Vagina (tissue), 2 donors: ENCODE results near the gene ASTN2. TPM values are rescaled to one million over a fixed set of nuclear protein-coding genes. Genes with fewer than 3 reads are reported as not detected.

Experiments
- DNase-seq, 2 donors: peaks; one replicate each; pipeline ENCODE4 v3.0.0-alpha.2; 2017; ENCODE audit errors: extremely low spot score in 2 of 2
- H3K27ac ChIP-seq: fragments of 200-600 bp; sonication (generic); one replicate; pipeline ENCODE4 v1.5.1; 2019
- H3K27me3 ChIP-seq: fragments of 200-600 bp; sonication (generic); one replicate; pipeline ENCODE4 v1.5.1; 2019
- H3K36me3 ChIP-seq, 2 donors: fragments of 200-600 bp; sonication (generic); one replicate each; pipeline ENCODE4 v1.5.1; 2017 to 2019
- H3K4me1 ChIP-seq: fragments of 200-600 bp; sonication (generic); one replicate; pipeline ENCODE4 v1.5.1; 2019
- H3K4me3 ChIP-seq, 2 donors: fragments of 200-600 bp; sonication (generic); 1 replicate in 1 of 2; 2 replicates in 1 of 2; pipeline ENCODE4 v1.5.1; 2016 to 2019
- H3K9me3 ChIP-seq: fragments of 200-600 bp; sonication (generic); one replicate; pipeline ENCODE4 v1.5.1; 2019
- POLR2A ChIP-seq, 2 donors: fragments of 450-650 bp; IDR thresholded peaks; one replicate each; pipeline ENCODE4 v1.6.1; 2017; ENCODE audit warnings: antibody characterized with exemption in 2 of 2, mild to moderate bottlenecking in 2 of 2, moderate library complexity in 2 of 2
- POLR2AphosphoS5 ChIP-seq, 2 donors: sonication (generic); formaldehyde crosslinking; IDR thresholded peaks; one replicate each; pipeline ENCODE4 v1.9.0; 2017; ENCODE audit warnings: antibody characterized with exemption in 2 of 2, mild to moderate bottlenecking in 2 of 2, low read depth in 1 of 2; ENCODE audit not compliant: insufficient read depth in 1 of 2
- intact Hi-C: fragments of 100-400 bp; cut with DNase I; formaldehyde crosslinking; loops from one replicate; pipeline ENCODE4 v1.15.1; 2023
- total RNA-seq: library from RNA; depleted of rRNA; stranded (reverse); fragments of >200 nt; gene quantifications from one replicate; pipeline ENCODE4 v1.2.3, GENCODE V29; 2016
- TF ChIP-seq, protein P1 (sequence below), 3 experiments: fragments of 450-650 bp in 2 of 3; fragments of 200-600 bp in 1 of 3; sonication (generic) in 1 of 3; IDR thresholded peaks; one replicate each; pipeline ENCODE4 v1.5.1; 2017 to 2019; ENCODE audit warnings: antibody characterized with exemption in 3 of 3, mild to moderate bottlenecking in 2 of 3, moderate library complexity in 2 of 3

The ASTN2 gene
- total RNA-seq, 1 donor from 2014 or later: 4.4 TPM

DNA sequence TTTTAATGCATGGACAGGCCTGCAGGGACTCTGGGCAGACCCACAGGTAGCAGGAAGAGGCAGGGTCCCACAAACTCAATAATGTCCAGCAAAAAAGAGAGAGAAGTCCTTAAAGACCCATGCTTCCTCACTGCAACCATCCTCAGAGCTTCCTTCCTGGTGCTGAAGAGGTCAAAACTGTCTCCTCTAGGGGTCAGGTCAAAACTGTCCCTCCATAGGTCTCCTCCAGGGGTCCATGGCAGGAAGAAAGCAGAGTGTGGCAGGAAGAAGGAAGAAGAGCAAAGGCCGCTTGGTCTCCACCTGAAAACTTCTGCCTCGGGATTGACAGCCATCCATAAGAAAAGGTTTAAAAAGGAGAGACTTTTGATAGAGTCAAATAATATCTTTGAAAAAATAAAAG lies 989.6 kb downstream of the ASTN2 start:
- H3K4me3 ChIP-seq: no peak overlapping the region
- no peak for DNase-seq
- no peaks in the 10 kb centered on the region for H3K4me1 ChIP-seq
- H3K9me3 ChIP-seq: no peaks in the 10 kb centered on the region
- no peaks in the 10 kb centered on the region for H3K27me3 ChIP-seq
- H3K36me3 ChIP-seq: no peaks in the 10 kb centered on the region
- TF ChIP-seq, protein P1, sequence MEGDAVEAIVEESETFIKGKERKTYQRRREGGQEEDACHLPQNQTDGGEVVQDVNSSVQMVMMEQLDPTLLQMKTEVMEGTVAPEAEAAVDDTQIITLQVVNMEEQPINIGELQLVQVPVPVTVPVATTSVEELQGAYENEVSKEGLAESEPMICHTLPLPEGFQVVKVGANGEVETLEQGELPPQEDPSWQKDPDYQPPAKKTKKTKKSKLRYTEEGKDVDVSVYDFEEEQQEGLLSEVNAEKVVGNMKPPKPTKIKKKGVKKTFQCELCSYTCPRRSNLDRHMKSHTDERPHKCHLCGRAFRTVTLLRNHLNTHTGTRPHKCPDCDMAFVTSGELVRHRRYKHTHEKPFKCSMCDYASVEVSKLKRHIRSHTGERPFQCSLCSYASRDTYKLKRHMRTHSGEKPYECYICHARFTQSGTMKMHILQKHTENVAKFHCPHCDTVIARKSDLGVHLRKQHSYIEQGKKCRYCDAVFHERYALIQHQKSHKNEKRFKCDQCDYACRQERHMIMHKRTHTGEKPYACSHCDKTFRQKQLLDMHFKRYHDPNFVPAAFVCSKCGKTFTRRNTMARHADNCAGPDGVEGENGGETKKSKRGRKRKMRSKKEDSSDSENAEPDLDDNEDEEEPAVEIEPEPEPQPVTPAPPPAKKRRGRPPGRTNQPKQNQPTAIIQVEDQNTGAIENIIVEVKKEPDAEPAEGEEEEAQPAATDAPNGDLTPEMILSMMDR (IDR thresholded peaks at IDR 0.05): no peak
- TF ChIP-seq POLR2A (IDR thresholded peaks at IDR 0.05): no peak
- TF ChIP-seq POLR2AphosphoS5 (IDR thresholded peaks at IDR 0.05; ENCODE audit: insufficient read depth in 1 of 2, low read depth in 1 of 2): no peak
- H3K27ac ChIP-seq: no peak overlapping the region
- intact Hi-C loops: no loop called here

DNA sequence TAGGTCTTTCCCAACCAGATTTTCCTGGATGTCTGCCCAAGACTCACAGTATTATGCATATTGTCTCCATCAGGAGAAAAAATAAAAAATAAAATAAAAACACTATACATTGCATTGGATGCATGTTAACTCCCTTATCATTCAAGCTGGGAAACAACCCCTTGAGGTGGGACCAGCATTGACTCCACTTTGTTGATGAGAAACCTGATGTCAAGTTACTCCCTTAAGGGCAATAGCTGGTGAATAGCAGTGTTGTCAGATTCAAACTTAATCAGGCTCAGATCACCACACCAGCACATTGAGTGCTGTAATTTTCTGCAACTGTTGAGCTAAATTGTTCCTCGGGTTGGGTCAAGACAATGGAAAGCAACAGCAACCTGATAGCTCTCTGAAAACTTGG lies 991.7 kb downstream of the ASTN2 start:
- H3K4me1 ChIP-seq: no peaks in the 10 kb centered on the region
- TF ChIP-seq, protein P1 (IDR thresholded peaks at IDR 0.05): no peak
- TF ChIP-seq POLR2AphosphoS5 (IDR thresholded peaks at IDR 0.05; ENCODE audit: insufficient read depth in 1 of 2, low read depth in 1 of 2) (no peak), POLR2A (IDR thresholded peaks at IDR 0.05) (no peak)
- DNase-seq: no peak
- no peak overlapping the region for H3K27ac ChIP-seq
- no peaks in the 10 kb centered on the region for H3K9me3 ChIP-seq
- intact Hi-C loops: no loop called here
- H3K36me3 ChIP-seq: no peaks in the 10 kb centered on the region
- H3K4me3 ChIP-seq: no peak overlapping the region
- H3K27me3 ChIP-seq: no peaks in the 10 kb centered on the region

DNA sequence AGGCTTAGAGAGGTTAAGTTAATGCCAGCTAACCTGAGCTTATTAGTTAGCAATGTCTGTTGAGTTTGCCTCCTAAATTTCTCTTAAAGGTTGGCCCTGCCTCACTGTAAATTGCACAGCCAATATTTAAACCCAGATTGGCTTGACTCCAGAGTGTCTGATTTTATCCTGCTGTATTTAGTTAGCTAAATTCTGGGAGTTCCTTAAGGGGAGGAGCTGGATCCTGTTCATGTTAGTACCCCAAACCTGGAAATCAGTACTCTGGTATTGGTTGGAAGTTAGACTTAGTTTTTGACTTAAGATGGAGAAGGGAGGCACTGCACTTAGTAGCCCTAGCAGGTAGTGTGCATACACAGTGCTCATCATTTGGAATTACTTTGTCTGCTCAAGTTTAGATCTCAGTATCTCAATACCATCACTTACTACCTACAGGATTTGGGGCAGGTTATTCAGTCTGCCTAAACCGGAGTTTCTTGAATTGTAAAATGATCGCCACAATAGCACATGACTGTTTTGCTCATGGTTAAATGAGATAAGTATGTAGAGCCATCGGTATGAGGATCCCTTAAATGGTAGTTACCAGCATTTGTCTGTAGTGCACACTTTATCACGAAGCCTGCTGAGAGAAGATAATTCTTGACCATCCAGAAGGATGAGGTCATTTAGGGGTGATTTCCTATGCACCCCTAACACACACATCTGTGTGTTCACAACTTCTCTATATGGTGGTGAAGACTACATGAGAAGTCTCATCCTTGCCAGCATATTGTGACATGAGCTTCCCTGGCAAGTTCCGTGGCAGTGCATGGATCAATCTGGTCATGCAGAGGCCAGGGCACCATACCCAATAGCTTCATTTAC lies 992.5 kb downstream of the ASTN2 start:
- Histone ChIP-seq H3K9me3 (no peaks in the 10 kb centered on the region), H3K36me3 (no peaks in the 10 kb centered on the region), H3K4me1 (no peaks in the 10 kb centered on the region), H3K27ac (no peak overlapping the region), H3K4me3 (no peak overlapping the region), H3K27me3 (no peaks in the 10 kb centered on the region)
- intact Hi-C loops: no loop called here
- no peak for DNase-seq
- TF ChIP-seq POLR2AphosphoS5 (IDR thresholded peaks at IDR 0.05; ENCODE audit: insufficient read depth in 1 of 2, low read depth in 1 of 2) (no peak), POLR2A (IDR thresholded peaks at IDR 0.05) (no peak)
- TF ChIP-seq, protein P1 (IDR thresholded peaks at IDR 0.05): no peak

DNA sequence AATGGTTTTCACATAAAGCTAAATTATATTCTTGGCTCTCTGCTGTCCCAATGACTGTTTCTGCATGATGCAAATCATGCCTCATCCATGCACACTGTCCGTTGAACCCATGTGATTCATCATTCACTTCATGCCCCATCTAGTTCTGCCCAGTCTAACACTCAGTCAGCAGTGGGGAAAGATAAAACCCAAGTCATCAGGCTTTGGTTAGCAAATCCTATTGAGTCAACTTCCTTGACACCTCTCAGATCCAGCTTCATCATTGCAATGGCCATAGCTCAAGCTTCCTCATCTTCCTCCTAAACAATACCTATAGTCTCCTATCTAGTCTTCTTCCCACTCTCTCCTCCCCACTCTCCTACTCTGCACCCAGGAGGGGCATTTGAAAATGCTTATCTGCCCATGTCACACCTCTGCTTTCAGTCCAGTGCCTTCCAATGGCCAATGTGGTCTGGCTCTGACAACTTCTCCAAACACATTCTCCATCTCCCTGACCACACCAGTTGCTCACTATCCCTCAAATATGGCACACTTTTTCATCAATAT lies 993.8 kb downstream of the ASTN2 start:
- DNase-seq: no peak
- Histone ChIP-seq H3K4me3 (no peak overlapping the region), H3K27me3 (no peaks in the 10 kb centered on the region), H3K36me3 (no peaks in the 10 kb centered on the region), H3K4me1 (no peaks in the 10 kb centered on the region), H3K9me3 (no peaks in the 10 kb centered on the region), H3K27ac (no peak overlapping the region)
- TF ChIP-seq, protein P1 (IDR thresholded peaks at IDR 0.05): no peak
- no peak for TF ChIP-seq POLR2A (IDR thresholded peaks at IDR 0.05)
- TF ChIP-seq POLR2AphosphoS5 (IDR thresholded peaks at IDR 0.05; ENCODE audit: insufficient read depth in 1 of 2, low read depth in 1 of 2): no peak
- intact Hi-C loops: no loop called here

DNA sequence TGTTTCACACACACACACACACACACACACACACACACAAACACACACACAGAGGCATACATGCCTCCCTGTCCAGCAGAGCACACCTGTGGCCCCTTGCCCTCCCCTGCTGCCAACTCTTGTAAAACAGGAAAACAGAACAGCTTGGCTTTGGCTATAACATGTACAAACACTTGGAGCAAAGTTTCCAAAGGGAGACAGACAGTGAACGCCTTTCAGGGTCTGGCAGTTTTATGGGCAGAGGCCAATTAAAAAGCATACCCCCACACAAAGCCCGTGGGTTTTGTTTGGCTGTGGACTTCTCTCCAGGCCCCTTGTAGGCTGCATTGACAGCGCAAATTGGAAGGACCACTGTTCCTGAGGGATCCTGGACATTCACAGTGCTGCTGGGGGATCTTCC lies 995.7 kb downstream of the ASTN2 start:
- H3K36me3 ChIP-seq: no peaks in the 10 kb centered on the region
- H3K9me3 ChIP-seq: no peaks in the 10 kb centered on the region
- no peak for DNase-seq
- no peaks in the 10 kb centered on the region for H3K27me3 ChIP-seq
- H3K4me3 ChIP-seq: no peak overlapping the region
- TF ChIP-seq POLR2A (IDR thresholded peaks at IDR 0.05) (no peak), POLR2AphosphoS5 (IDR thresholded peaks at IDR 0.05; ENCODE audit: insufficient read depth in 1 of 2, low read depth in 1 of 2) (no peak)
- TF ChIP-seq, protein P1 (IDR thresholded peaks at IDR 0.05): no peak
- intact Hi-C loops: no loop called here
- no peak overlapping the region for H3K27ac ChIP-seq
- no peaks in the 10 kb centered on the region for H3K4me1 ChIP-seq
